Measurements from ENCODE around the gene CADM1. TPM values are rescaled to one million over a fixed set of nuclear protein-coding genes. Genes with fewer than 3 reads are reported as not detected.

CADM1 gene
- total and polyA plus RNA-seq, 8 donors: 0.58 to 29.7 (median 5.3) TPM

- Histone ChIP-seq H3K36me3 (no peaks in the 10 kb centered on the region), H3K4me3 (no peak overlapping the region), H3K27me3 (no peaks in the 10 kb centered on the region), H3K9me3 (no peaks in the 10 kb centered on the region), H3K27ac (no peak overlapping the region), H3K4me1 (peaks cover 0 to 15% (median 10%) of the 10 kb centered on the region in 4 donors)
- TF ChIP-seq EP300 (IDR thresholded peaks at IDR 0.05) (no peak), POLR2AphosphoS5 (IDR thresholded peaks at IDR 0.05) (no peak), CTCF (IDR thresholded peaks at IDR 0.05) (no peak), POLR2A (IDR thresholded peaks at IDR 0.05) (no peak)
- DNase-seq: no peak
- WGBS, 5 donors: 72 to 82% (median 75%) methylated on average over 5 of the region's 5 CpGs
- intact Hi-C loops (cut with DNase I; ENCODE audit: low total_unique reads): no loop called here
Observed at GRCh38 chr11:115420505-115420904, 83.7 kb downstream of the CADM1 start.

- Histone ChIP-seq H3K27ac (no peak overlapping the region), H3K4me1 (peaks cover 0 to 15% (median 10%) of the 10 kb centered on the region in 4 donors), H3K4me3 (no peak overlapping the region), H3K9me3 (no peaks in the 10 kb centered on the region), H3K36me3 (no peaks in the 10 kb centered on the region), H3K27me3 (no peaks in the 10 kb centered on the region)
- 35 to 68% (median 49%) methylated on average over 1 of the region's 1 CpG for WGBS, 5 donors
- no peak for TF ChIP-seq POLR2A (IDR thresholded peaks at IDR 0.05)
- TF ChIP-seq POLR2AphosphoS5 (IDR thresholded peaks at IDR 0.05): no peak
- no peak for TF ChIP-seq CTCF (IDR thresholded peaks at IDR 0.05)
- no peak for TF ChIP-seq EP300 (IDR thresholded peaks at IDR 0.05)
- intact Hi-C loops (cut with DNase I; ENCODE audit: low total_unique reads): no loop called here
- DNase-seq: no peak
Observed at GRCh38 chr11:115418626-115419025, 85.6 kb downstream of the CADM1 start.

GRCh38 chr11:115418081-115418480 is 86.1 kb downstream of the CADM1 start:
- no peak for DNase-seq
- Histone ChIP-seq H3K4me3 (no peak overlapping the region), H3K27me3 (no peaks in the 10 kb centered on the region), H3K4me1 (peaks cover 0 to 15% (median 10%) of the 10 kb centered on the region in 4 donors), H3K9me3 (no peaks in the 10 kb centered on the region), H3K36me3 (no peaks in the 10 kb centered on the region), H3K27ac (no peak overlapping the region)
- TF ChIP-seq POLR2AphosphoS5 (IDR thresholded peaks at IDR 0.05) (no peak), CTCF (IDR thresholded peaks at IDR 0.05) (no peak), EP300 (IDR thresholded peaks at IDR 0.05) (no peak), POLR2A (IDR thresholded peaks at IDR 0.05) (no peak)
- intact Hi-C loops (cut with DNase I; ENCODE audit: low total_unique reads): no loop called here
- 78 to 98% (median 91%) methylated on average over 4 of the region's 4 CpGs for WGBS, 5 donors

GRCh38 chr11:115411120-115411519 is 93.1 kb downstream of the CADM1 start:
- Histone ChIP-seq H3K27me3 (no peaks in the 10 kb centered on the region), H3K9me3 (no peaks in the 10 kb centered on the region), H3K27ac (no peak overlapping the region), H3K36me3 (no peaks in the 10 kb centered on the region), H3K4me1 (peaks cover 0 to 34% (median 19%) of the 10 kb centered on the region in 4 donors), H3K4me3 (no peak overlapping the region)
- WGBS, 5 donors: 79 to 92% (median 88%) methylated on average over 1 of the region's 1 CpG
- DNase-seq: no peak
- intact Hi-C loops (cut with DNase I; ENCODE audit: low total_unique reads): no loop called here
- no peak for TF ChIP-seq CTCF (IDR thresholded peaks at IDR 0.05)
- no peak for TF ChIP-seq POLR2AphosphoS5 (IDR thresholded peaks at IDR 0.05)
- no peak for TF ChIP-seq POLR2A (IDR thresholded peaks at IDR 0.05)
- no peak for TF ChIP-seq EP300 (IDR thresholded peaks at IDR 0.05)

Data from stomach (tissue), 9 donors.